H1 (cell line): ENCODE results near the gene FUT6. TPM values are rescaled to one million over a fixed set of nuclear protein-coding genes. Genes with fewer than 3 reads are reported as not detected.
A peak's percentile ranks its signal among the peaks of the same experiment; 100 is the strongest.

Source experiments
- CTCF ChIA-PET: fragments of 300-600 bp; sonication (Branson Sonifier 250); formaldehyde crosslinking; loops from one replicate; lab custom pipeline; 2021; ENCODE audit not compliant: partially characterized antibody; lab: Charles Lee
- POLR2A ChIA-PET: fragments of 300-600 bp; sonication (Branson Sonifier 250); formaldehyde crosslinking; loops from one replicate; lab custom pipeline; 2021; ENCODE audit warnings: inconsistent platforms; ENCODE audit not compliant: partially characterized antibody; lab: Charles Lee
- DNase-seq, 2 experiments: peaks; one replicate each; pipeline versions ENCODE4 v3.0.0 to v3.0.0-alpha.2; 2010 to 2022; ENCODE audit warnings: low spot score in 2 of 2, low read depth in 1 of 2, mixed read lengths in 1 of 2
- FAIRE-seq: peaks from 2 replicates; lab custom pipeline; 2011; peaks lifted over from hg19 to GRCh38; lab: Jason Lieb, UNC
- H2AFZ ChIP-seq: 2 replicates; pipeline ENCODE4 v1.8.1; 2012; ENCODE audit warnings: low read length, inconsistent platforms
- H2AK5ac ChIP-seq: 2 replicates; pipeline ENCODE4 v1.6.1; 2013; ENCODE audit warnings: low read depth, low read length
- H2BK120ac ChIP-seq: replicated peaks from 2 replicates; pipeline ENCODE3; 2013; ENCODE audit warnings: low read depth, low read length, inconsistent platforms
- H2BK12ac ChIP-seq: 2 replicates; pipeline ENCODE4 v1.6.1; 2013; ENCODE audit warnings: low read depth, low read length
- H2BK15ac ChIP-seq: 2 replicates; pipeline ENCODE4 v1.6.1; 2013; ENCODE audit warnings: low read length
- H2BK20ac ChIP-seq: 2 replicates; pipeline ENCODE4 v1.6.1; 2013; ENCODE audit warnings: low read length
- H2BK5ac ChIP-seq: 2 replicates; pipeline ENCODE4 v1.6.1; 2013; ENCODE audit warnings: low read depth, low read length
- H3K14ac ChIP-seq: 2 replicates; pipeline ENCODE4 v1.6.1; 2013; ENCODE audit warnings: inconsistent platforms; ENCODE audit not compliant: insufficient read length
- H3K18ac ChIP-seq: 2 replicates; pipeline ENCODE4 v1.6.1; 2013; ENCODE audit warnings: low read length; ENCODE audit errors: extremely low read depth
- H3K23ac ChIP-seq: 2 replicates; pipeline ENCODE4 v1.6.1; 2013; ENCODE audit warnings: inconsistent platforms; ENCODE audit not compliant: insufficient read length
- H3K23me2 ChIP-seq: 2 replicates; pipeline ENCODE4 v1.6.1; 2013; ENCODE audit warnings: low read depth, low read length
- H3K27ac ChIP-seq: 2 replicates; pipeline ENCODE4 v1.6.1; 2011; ENCODE audit warnings: low read depth, low read length, inconsistent platforms
- H3K27me3 ChIP-seq, 4 experiments: replicated peaks in 1 of 4; 1 replicate in 1 of 4; 2 replicates in 3 of 4; pipeline versions ENCODE4 v1.6.1 to v1.8.1; 2011 to 2013; ENCODE audit warnings: low read length in 3 of 4, mild to moderate bottlenecking in 3 of 4, inconsistent platforms in 2 of 4, mixed read lengths in 2 of 4, moderate library complexity in 1 of 4; ENCODE audit not compliant: control insufficient read depth in 3 of 4, insufficient read depth in 3 of 4; ENCODE audit errors: extremely low read depth in 1 of 4
- H3K36me3 ChIP-seq, 4 experiments: 2 replicates each; pipeline versions ENCODE4 v1.6.1 to v1.8.1; 2011 to 2013; ENCODE audit warnings: mild to moderate bottlenecking in 4 of 4, low read length in 3 of 4, moderate library complexity in 2 of 4, control low read depth in 1 of 4, inconsistent platforms in 1 of 4; ENCODE audit not compliant: insufficient read depth in 4 of 4, control insufficient read depth in 2 of 4
- H3K4ac ChIP-seq: replicated peaks from 2 replicates; pipeline ENCODE3; 2013; ENCODE audit warnings: low read length, low read depth, mixed read lengths, inconsistent platforms; ENCODE audit not compliant: insufficient read length
- H3K4me1 ChIP-seq, 4 experiments: replicated peaks in 1 of 4; 1 replicate in 1 of 4; 2 replicates in 3 of 4; pipeline versions ENCODE4 v1.6.1 to v1.8.1; 2011 to 2013; ENCODE audit warnings: low read length in 3 of 4, inconsistent platforms in 2 of 4, mixed read lengths in 1 of 4; ENCODE audit not compliant: insufficient read depth in 4 of 4, control insufficient read depth in 3 of 4
- H3K4me2 ChIP-seq, 2 experiments: 2 replicates each; pipeline versions ENCODE4 v1.6.1 to v1.8.1; 2011 to 2013; ENCODE audit warnings: low read depth in 2 of 2, low read length in 2 of 2, control low read depth in 1 of 2, inconsistent platforms in 1 of 2, mild to moderate bottlenecking in 1 of 2; ENCODE audit not compliant: insufficient read depth in 1 of 2
- H3K4me3 ChIP-seq, 4 experiments: fragments of 200-600, 300-600 bp in 1 of 4; sonication (generic), shearing (Covaris generic), sonication (Bioruptor Twin) in 1 of 4; 2 replicates each; pipeline versions ENCODE4 v1.5.1 to v1.8.1; 2011 to 2016; ENCODE audit warnings: low read length in 4 of 4, low read depth in 3 of 4, control low read depth in 2 of 4, inconsistent platforms in 2 of 4, mild to moderate bottlenecking in 2 of 4, mixed read lengths in 1 of 4, moderate library complexity in 1 of 4; ENCODE audit not compliant: insufficient read depth in 2 of 4; ENCODE audit errors: extremely low read depth in 1 of 4
- H3K56ac ChIP-seq: replicated peaks from 2 replicates; pipeline ENCODE3; 2013; ENCODE audit warnings: low read depth, mild to moderate bottlenecking, mixed read lengths, low read length, inconsistent platforms; ENCODE audit not compliant: insufficient read length
- H3K79me1 ChIP-seq: 2 replicates; pipeline ENCODE4 v1.6.1; 2013; ENCODE audit warnings: low read depth, low read length, control low read depth
- H3K79me2 ChIP-seq, 2 experiments: 2 replicates each; pipeline versions ENCODE4 v1.6.1 to v1.8.1; 2012 to 2013; ENCODE audit warnings: low read length in 2 of 2, mild to moderate bottlenecking in 2 of 2, inconsistent platforms in 1 of 2; ENCODE audit not compliant: insufficient read depth in 2 of 2, control insufficient read depth in 1 of 2
- H3K9ac ChIP-seq, 4 experiments: replicated peaks in 1 of 4; 1 replicate in 1 of 4; 2 replicates in 3 of 4; pipeline versions ENCODE4 v1.6.1 to v1.8.1; 2011 to 2013; ENCODE audit warnings: low read depth in 3 of 4, low read length in 3 of 4, control low read depth in 2 of 4, mild to moderate bottlenecking in 2 of 4, moderate library complexity in 2 of 4, inconsistent platforms in 1 of 4; ENCODE audit errors: extremely low read depth in 1 of 4
- H3K9me3 ChIP-seq, 2 experiments: 2 replicates each; pipeline versions ENCODE4 v1.6.1 to v1.8.1; 2012 to 2013; ENCODE audit warnings: mild to moderate bottlenecking in 2 of 2, moderate library complexity in 2 of 2, control low read depth in 1 of 2, inconsistent platforms in 1 of 2, low read depth in 1 of 2, low read length in 1 of 2, mixed read lengths in 1 of 2; ENCODE audit not compliant: insufficient read depth in 2 of 2
- H4K20me1 ChIP-seq, 2 experiments: replicated peaks in 1 of 2; 2 replicates each; pipeline versions ENCODE3 to v1.8.1; 2011 to 2013; ENCODE audit warnings: inconsistent platforms in 2 of 2, low read length in 2 of 2, mild to moderate bottlenecking in 1 of 2; ENCODE audit not compliant: insufficient read depth in 2 of 2, control insufficient read depth in 1 of 2
- H4K5ac ChIP-seq: 2 replicates; pipeline ENCODE4 v1.6.1; 2013; ENCODE audit warnings: low read length, low read depth, mixed read lengths, inconsistent platforms; ENCODE audit not compliant: insufficient read length
- H4K8ac ChIP-seq: 2 replicates; pipeline ENCODE4 v1.8.0; 2013; ENCODE audit warnings: mild to moderate bottlenecking, moderate library complexity, low read length, inconsistent platforms; ENCODE audit not compliant: insufficient read depth; ENCODE audit errors: extremely low read depth
- H4K91ac ChIP-seq: replicated peaks from 2 replicates; pipeline ENCODE3; 2013; ENCODE audit warnings: low read length, mixed read lengths, inconsistent platforms; ENCODE audit not compliant: insufficient read length
- GTF2F1 ChIP-seq: IDR thresholded peaks from 2 replicates; pipeline ENCODE4 v1.6.1; 2012; ENCODE audit warnings: low read depth, low read length, improper control_type of control experiment, borderline replicate concordance
- KDM1A ChIP-seq: fragments of 200-600, 300-600 bp; sonication (generic); IDR thresholded peaks from 2 replicates; pipeline ENCODE4 v1.7.1; 2016; ENCODE audit warnings: mild to moderate bottlenecking, low read length, borderline replicate concordance
- WGBS, 2 experiments: shearing (Covaris generic) in 1 of 2; methylation state at CpG; one replicate each; pipeline versions ENCODE4 v1.1.6 to v1.1.7; 2013 to 2015; ENCODE audit warnings: low lambda C conversion rate in 2 of 2, mixed read lengths in 2 of 2, inconsistent platforms in 1 of 2, low coverage in 1 of 2, missing lambda C conversion rate in 1 of 2; ENCODE audit not compliant: insufficient replicate concordance in 2 of 2, insufficient coverage in 1 of 2, insufficient read length in 1 of 2; ENCODE audit errors: extremely low coverage in 1 of 2, missing lambda C conversion rate in 1 of 2; 5-methylcytosine and 5-hydroxymethylcytosine counted together
- polyA plus RNA-seq, 7 experiments: library from polyadenylated mRNA; depleted of rRNA in 3 of 7; stranded (reverse) in 5 of 7; unstranded in 2 of 7; fragments of >200 nt in 5 of 7; fragments of 200-250 nt in 2 of 7; gene quantifications; 1 replicate in 5 of 7; 2 replicates in 1 of 7; 4 replicates in 1 of 7; pipeline versions ENCODE4 v1.2.1 to v1.2.3, GENCODE V29; 2011 to 2013; ENCODE audit warnings: missing spikeins in 2 of 7, mixed read lengths in 2 of 7
- total RNA-seq: library from RNA; stranded (reverse); fragmentation: NEBNext Ultra II Directional; extraction: Animal tissue kit (Norgen Biotek cat#: 25700); gene quantifications from 2 replicates; pipeline ENCODE4 v1.2.1, GENCODE V29; 2021
- TF ChIP-seq, protein P1 (sequence below): IDR thresholded peaks from 2 replicates; pipeline ENCODE4 v1.6.1; 2012; ENCODE audit warnings: low read length, inconsistent platforms

The FUT6 gene
- total and polyA plus RNA-seq, 2 of the 8 experiments (the other 6 are each of a cell fraction or from before 2014, with no cell fraction given): not detected

DNA sequence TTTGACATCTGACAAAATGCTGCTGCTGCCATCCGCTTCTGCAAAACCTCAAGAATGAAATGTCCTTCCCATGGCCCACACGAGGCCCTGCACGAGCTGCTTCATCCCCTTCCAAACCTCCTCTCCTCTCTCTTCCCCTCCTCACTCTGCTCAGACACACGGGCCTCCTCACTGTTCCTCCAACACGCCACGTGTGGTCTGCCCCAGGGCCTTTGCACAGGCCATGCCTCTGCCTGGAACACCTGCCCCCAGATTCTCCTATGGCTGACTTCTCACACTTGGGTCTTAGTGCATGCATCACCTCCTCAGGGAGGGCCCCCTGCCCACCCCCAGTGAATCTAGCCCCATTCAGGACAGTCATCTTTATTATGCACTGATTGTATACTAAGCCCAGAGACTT, 18.7 kb downstream of the FUT6 start:
- Histone ChIP-seq H3K27me3 (no peaks in the 10 kb centered on the region), H2BK20ac (no peak overlapping the region), H2BK5ac (no peak overlapping the region), H3K23me2 (no peaks in the 10 kb centered on the region), H4K5ac (no peak overlapping the region), H2AK5ac (no peak overlapping the region), H4K20me1 (peaks cover 0 to 3% of the 10 kb centered on the region in 2 experiments), H3K4me3 (no peak overlapping the region), H2BK120ac (no peak overlapping the region), H3K4ac (no peak overlapping the region), H2AFZ (no peak overlapping the region), H3K79me2 (no peaks in the 10 kb centered on the region), H3K4me1 (no peaks in the 10 kb centered on the region), H3K56ac (no peak overlapping the region), H3K14ac (no peak overlapping the region), H3K79me1 (no peaks in the 10 kb centered on the region), H2BK15ac (no peak overlapping the region), H3K9me3 (no peaks in the 10 kb centered on the region), H3K9ac (no peak overlapping the region), H3K4me2 (no peak overlapping the region), H3K27ac (no peak overlapping the region), H4K8ac (no peak overlapping the region; the same call in 1 of the 2 replicates), H3K36me3 (no peaks in the 10 kb centered on the region), H4K91ac (no peak overlapping the region), H2BK12ac (no peak overlapping the region), H3K23ac (no peak overlapping the region), H3K18ac (no peak overlapping the region)
- no peak for FAIRE-seq
- ChIA-PET CTCF (interaction anchor here (0.6 to 3.7 kb wide), 5 partner anchors 13 to 72 kb away, joined by 3 to 32 read pairs (median 5); no protein-coding TSS in a partner anchor), POLR2A (interaction anchor here (1.3 kb wide), 1 partner anchor 17 kb away, joined by 4 read pairs; no protein-coding TSS in a partner anchor)
- no peak for DNase-seq
- 89% methylated on average over 6 of the region's 6 CpGs; no CpG with 5 or more reads in 1 of the 2 experiments for WGBS, 2 experiments
- no peak for TF ChIP-seq GTF2F1
- TF ChIP-seq KDM1A: peak; percentile 80; the same call in 1 of the 2 replicates
- TF ChIP-seq, protein P1, sequence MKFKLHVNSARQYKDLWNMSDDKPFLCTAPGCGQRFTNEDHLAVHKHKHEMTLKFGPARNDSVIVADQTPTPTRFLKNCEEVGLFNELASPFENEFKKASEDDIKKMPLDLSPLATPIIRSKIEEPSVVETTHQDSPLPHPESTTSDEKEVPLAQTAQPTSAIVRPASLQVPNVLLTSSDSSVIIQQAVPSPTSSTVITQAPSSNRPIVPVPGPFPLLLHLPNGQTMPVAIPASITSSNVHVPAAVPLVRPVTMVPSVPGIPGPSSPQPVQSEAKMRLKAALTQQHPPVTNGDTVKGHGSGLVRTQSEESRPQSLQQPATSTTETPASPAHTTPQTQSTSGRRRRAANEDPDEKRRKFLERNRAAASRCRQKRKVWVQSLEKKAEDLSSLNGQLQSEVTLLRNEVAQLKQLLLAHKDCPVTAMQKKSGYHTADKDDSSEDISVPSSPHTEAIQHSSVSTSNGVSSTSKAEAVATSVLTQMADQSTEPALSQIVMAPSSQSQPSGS: no peak
